NB4 (cell line): Measurements from ENCODE around the gene MMD2.

Experiments used
- MYC ChIP-seq: IDR thresholded peaks from 2 replicates; pipeline ENCODE4 v1.6.1; 2011; ENCODE audit warnings: low read depth, low read length
- POLR2A ChIP-seq: IDR thresholded peaks from 2 replicates; pipeline ENCODE4 v1.6.1; 2011; ENCODE audit warnings: mild to moderate bottlenecking; ENCODE audit not compliant: insufficient read length; ENCODE audit errors: extremely low read depth
- TF ChIP-seq, protein P1 (sequence below): IDR thresholded peaks from one replicate; pipeline ENCODE4 v1.5.1; 2012; ENCODE audit warnings: low read depth, low read length
- TF ChIP-seq, protein P2 (sequence below): IDR thresholded peaks from 2 replicates; pipeline ENCODE4 v1.6.1; 2011; ENCODE audit warnings: low read depth, low read length

DNA sequence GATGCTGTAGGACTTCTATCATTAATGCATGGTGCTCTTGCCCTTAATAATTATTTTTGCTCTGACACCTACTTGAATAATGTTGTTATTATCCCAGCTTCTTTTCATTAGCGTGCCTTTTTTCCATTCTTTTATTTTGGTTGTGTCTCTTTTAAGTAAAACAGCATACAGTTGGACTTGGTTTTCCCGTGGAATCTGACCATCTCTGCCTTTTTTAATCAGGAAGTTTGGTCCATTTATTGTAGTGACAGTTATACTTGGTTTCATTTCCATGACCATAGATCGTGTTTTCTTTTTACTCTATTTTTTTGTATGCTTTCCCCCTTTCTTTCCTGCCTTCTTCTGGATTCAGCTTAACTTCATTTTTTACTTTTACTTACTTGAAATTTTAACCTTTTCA lies 101.8 kb downstream of the MMD2 start:
- TF ChIP-seq, protein P1, sequence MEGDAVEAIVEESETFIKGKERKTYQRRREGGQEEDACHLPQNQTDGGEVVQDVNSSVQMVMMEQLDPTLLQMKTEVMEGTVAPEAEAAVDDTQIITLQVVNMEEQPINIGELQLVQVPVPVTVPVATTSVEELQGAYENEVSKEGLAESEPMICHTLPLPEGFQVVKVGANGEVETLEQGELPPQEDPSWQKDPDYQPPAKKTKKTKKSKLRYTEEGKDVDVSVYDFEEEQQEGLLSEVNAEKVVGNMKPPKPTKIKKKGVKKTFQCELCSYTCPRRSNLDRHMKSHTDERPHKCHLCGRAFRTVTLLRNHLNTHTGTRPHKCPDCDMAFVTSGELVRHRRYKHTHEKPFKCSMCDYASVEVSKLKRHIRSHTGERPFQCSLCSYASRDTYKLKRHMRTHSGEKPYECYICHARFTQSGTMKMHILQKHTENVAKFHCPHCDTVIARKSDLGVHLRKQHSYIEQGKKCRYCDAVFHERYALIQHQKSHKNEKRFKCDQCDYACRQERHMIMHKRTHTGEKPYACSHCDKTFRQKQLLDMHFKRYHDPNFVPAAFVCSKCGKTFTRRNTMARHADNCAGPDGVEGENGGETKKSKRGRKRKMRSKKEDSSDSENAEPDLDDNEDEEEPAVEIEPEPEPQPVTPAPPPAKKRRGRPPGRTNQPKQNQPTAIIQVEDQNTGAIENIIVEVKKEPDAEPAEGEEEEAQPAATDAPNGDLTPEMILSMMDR = no peak
- TF ChIP-seq POLR2A = no peak
- TF ChIP-seq MYC = no peak
- TF ChIP-seq, protein P2, sequence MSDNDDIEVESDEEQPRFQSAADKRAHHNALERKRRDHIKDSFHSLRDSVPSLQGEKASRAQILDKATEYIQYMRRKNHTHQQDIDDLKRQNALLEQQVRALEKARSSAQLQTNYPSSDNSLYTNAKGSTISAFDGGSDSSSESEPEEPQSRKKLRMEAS = no peak
